ENCODE measurements around the gene AQP12A.
"Not testable (repeated sequence)": the region's sequence is repeated elsewhere in the genome, so short reads cannot be mapped to it uniquely, and the experiment has no call there.

The AQP12A gene

GRCh38 chr2:240683329-240683979 lies 8.2 kb upstream of the AQP12A start:
- H3K9ac ChIP-seq; H4K20me1 ChIP-seq (ENCODE audit: insufficient read depth); H3K36me3 ChIP-seq (ENCODE audit: insufficient read depth); H2AFZ ChIP-seq (ENCODE audit: low read depth); H3K4me2 ChIP-seq; H3K79me2 ChIP-seq (ENCODE audit: insufficient read depth, low read depth); H3K27ac ChIP-seq; H3K4me1 ChIP-seq (ENCODE audit: low read depth, poor library complexity, severe bottlenecking); H3K4me3 ChIP-seq (IDR thresholded peaks at IDR 0.05; ENCODE audit: insufficient read depth, low read depth, low read length): not testable (repeated sequence)
- peaks cover 24% of the 10 kb centered on the region; the same call in 1 of the 2 replicates for H3K27me3 ChIP-seq (ENCODE audit: insufficient read depth, low read depth)

GRCh38 chr2:240683980-240684728 lies 7.5 kb upstream of the AQP12A start:
- H3K79me2 ChIP-seq (ENCODE audit: insufficient read depth, low read depth); H4K20me1 ChIP-seq (ENCODE audit: insufficient read depth); H3K27ac ChIP-seq; H2AFZ ChIP-seq (ENCODE audit: low read depth); H3K4me2 ChIP-seq; H3K36me3 ChIP-seq (ENCODE audit: insufficient read depth); H3K4me3 ChIP-seq (IDR thresholded peaks at IDR 0.05; ENCODE audit: insufficient read depth, low read depth, low read length); H3K4me1 ChIP-seq (ENCODE audit: low read depth, poor library complexity, severe bottlenecking); H3K9ac ChIP-seq: not testable (repeated sequence)
- peaks cover 24% of the 10 kb centered on the region; the same call in 1 of the 2 replicates for H3K27me3 ChIP-seq (ENCODE audit: insufficient read depth, low read depth)

- Histone ChIP-seq H3K79me2 (ENCODE audit: insufficient read depth, low read depth) (no peaks in the 10 kb centered on the region), H3K4me2 (no peak overlapping the region), H3K4me1 (ENCODE audit: low read depth, poor library complexity, severe bottlenecking) (no peaks in the 10 kb centered on the region), H3K27me3 (ENCODE audit: insufficient read depth, low read depth) (peaks cover 24% of the 10 kb centered on the region; the same call in 1 of the 2 replicates), H3K36me3 (ENCODE audit: insufficient read depth) (no peaks in the 10 kb centered on the region), H4K20me1 (ENCODE audit: insufficient read depth) (no peaks in the 10 kb centered on the region), H3K9ac (no peak overlapping the region), H2AFZ (ENCODE audit: low read depth) (no peak overlapping the region), H3K4me3 (IDR thresholded peaks at IDR 0.05; ENCODE audit: insufficient read depth, low read depth, low read length) (no peak overlapping the region), H3K27ac (no peak overlapping the region)
- TF ChIP-seq, protein P1, sequence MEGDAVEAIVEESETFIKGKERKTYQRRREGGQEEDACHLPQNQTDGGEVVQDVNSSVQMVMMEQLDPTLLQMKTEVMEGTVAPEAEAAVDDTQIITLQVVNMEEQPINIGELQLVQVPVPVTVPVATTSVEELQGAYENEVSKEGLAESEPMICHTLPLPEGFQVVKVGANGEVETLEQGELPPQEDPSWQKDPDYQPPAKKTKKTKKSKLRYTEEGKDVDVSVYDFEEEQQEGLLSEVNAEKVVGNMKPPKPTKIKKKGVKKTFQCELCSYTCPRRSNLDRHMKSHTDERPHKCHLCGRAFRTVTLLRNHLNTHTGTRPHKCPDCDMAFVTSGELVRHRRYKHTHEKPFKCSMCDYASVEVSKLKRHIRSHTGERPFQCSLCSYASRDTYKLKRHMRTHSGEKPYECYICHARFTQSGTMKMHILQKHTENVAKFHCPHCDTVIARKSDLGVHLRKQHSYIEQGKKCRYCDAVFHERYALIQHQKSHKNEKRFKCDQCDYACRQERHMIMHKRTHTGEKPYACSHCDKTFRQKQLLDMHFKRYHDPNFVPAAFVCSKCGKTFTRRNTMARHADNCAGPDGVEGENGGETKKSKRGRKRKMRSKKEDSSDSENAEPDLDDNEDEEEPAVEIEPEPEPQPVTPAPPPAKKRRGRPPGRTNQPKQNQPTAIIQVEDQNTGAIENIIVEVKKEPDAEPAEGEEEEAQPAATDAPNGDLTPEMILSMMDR (conservative IDR thresholded peaks at IDR 0.05; ENCODE audit: low read depth, low read length) = no peak
Observed at GRCh38 chr2:240685771-240686371, 5.8 kb upstream of the AQP12A start.

DNA sequence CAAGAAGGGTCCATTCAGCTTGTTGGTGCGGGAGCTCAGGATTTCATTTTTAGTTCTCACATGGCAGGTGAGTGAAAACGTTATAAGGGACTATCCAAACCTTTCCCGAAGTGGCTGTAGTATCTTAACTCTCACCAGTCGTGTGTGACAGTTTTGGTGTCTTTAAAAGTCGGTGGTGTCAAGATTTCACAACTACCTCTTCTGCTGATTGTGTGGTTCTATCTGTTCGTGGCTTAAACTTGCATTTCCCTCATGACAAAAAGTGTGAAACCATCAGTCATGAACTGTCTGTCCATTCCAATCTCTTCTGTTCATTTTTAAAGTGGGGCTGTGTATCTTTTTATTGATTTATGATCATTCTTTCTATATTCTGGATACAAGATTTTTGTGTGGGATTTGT lies 5.2 kb upstream of the AQP12A start:
- H3K4me2 ChIP-seq = no peak overlapping the region
- peaks cover 24% of the 10 kb centered on the region; the same call in 1 of the 2 replicates for H3K27me3 ChIP-seq (ENCODE audit: insufficient read depth, low read depth)
- H3K27ac ChIP-seq = no peak overlapping the region
- H3K9ac ChIP-seq = no peak overlapping the region
- no peaks in the 10 kb centered on the region for H3K4me1 ChIP-seq (ENCODE audit: low read depth, poor library complexity, severe bottlenecking)
- H2AFZ ChIP-seq (ENCODE audit: low read depth) = no peak overlapping the region
- TF ChIP-seq, protein P1 (conservative IDR thresholded peaks at IDR 0.05; ENCODE audit: low read depth, low read length) = no peak
- no peaks in the 10 kb centered on the region for H3K36me3 ChIP-seq (ENCODE audit: insufficient read depth)
- no peak overlapping the region for H3K4me3 ChIP-seq (IDR thresholded peaks at IDR 0.05; ENCODE audit: insufficient read depth, low read depth, low read length)
- H4K20me1 ChIP-seq (ENCODE audit: insufficient read depth) = no peaks in the 10 kb centered on the region
- no peaks in the 10 kb centered on the region for H3K79me2 ChIP-seq (ENCODE audit: insufficient read depth, low read depth)

GRCh38 chr2:240687045-240687740 lies 4.5 kb upstream of the AQP12A start:
- Histone ChIP-seq H3K79me2 (ENCODE audit: insufficient read depth, low read depth) (no peaks in the 10 kb centered on the region), H3K4me3 (IDR thresholded peaks at IDR 0.05; ENCODE audit: insufficient read depth, low read depth, low read length) (no peak overlapping the region), H2AFZ (ENCODE audit: low read depth) (no peak overlapping the region), H3K27ac (no peak overlapping the region), H3K9ac (no peak overlapping the region), H3K4me1 (ENCODE audit: low read depth, poor library complexity, severe bottlenecking) (no peaks in the 10 kb centered on the region), H3K4me2 (no peak overlapping the region), H3K27me3 (ENCODE audit: insufficient read depth, low read depth) (peaks cover 24% of the 10 kb centered on the region; the same call in 1 of the 2 replicates), H4K20me1 (ENCODE audit: insufficient read depth) (no peaks in the 10 kb centered on the region), H3K36me3 (ENCODE audit: insufficient read depth) (no peaks in the 10 kb centered on the region)
- TF ChIP-seq, protein P1 (conservative IDR thresholded peaks at IDR 0.05; ENCODE audit: low read depth, low read length) = no peak
